NT2/D1 (cell line): ENCODE measurements around the gene C2CD3.

Experiments used
- SUZ12 ChIP-seq: IDR thresholded peaks from 2 replicates; pipeline ENCODE4 v1.6.1; 2011; ENCODE audit not compliant: insufficient read length, insufficient read depth; ENCODE audit errors: extremely low read depth
- YY1 ChIP-seq: IDR thresholded peaks from 2 replicates; pipeline ENCODE4 v1.6.1; 2011; ENCODE audit not compliant: insufficient read length, insufficient read depth
- ZNF274 ChIP-seq: IDR thresholded peaks from 2 replicates; pipeline ENCODE4 v1.6.1; 2011; ENCODE audit warnings: mild to moderate bottlenecking, low read depth, low read length

DNA sequence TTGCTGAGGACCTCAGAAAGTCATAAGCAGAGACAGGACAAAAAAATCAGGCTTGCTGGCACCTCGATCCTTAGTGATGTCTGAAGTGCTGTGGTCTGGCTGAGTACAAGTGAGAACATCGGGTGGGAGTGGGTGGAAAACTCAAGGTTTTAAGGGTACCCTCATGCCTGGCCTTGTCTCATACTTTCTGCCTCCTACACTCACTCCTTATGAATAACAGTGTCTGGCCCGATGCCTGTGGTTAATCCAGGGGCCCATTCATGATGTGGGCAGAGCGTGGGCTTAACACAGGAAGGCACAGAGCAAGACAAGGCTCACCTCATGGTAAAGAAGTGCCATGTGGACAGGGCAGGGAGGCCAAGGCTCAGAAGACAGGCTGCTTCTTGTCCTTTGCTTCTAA, 150.9 kb downstream of the C2CD3 start:
- no peak for TF ChIP-seq YY1
- TF ChIP-seq SUZ12, result no peak
- TF ChIP-seq ZNF274, result no peak
